ENCODE measurements around the gene CCDC18.

Gene CCDC18

GRCh38 chr1:93321720-93322119, 141.2 kb downstream of the CCDC18 start:
- DNase-seq = no peak

GRCh38 chr1:93322349-93322748, 141.8 kb downstream of the CCDC18 start:
- no peak for DNase-seq

- DNase-seq = no peak
Observed at GRCh38 chr1:93323185-93323820, 142.8 kb downstream of the CCDC18 start.

- DNase-seq = no peak
Observed at GRCh38 chr1:93324486-93325464, 144.3 kb downstream of the CCDC18 start.
